Stimulated activated effector memory CD8-positive, alpha-beta T cell treated with anti-CD3 and anti-CD28 coated beads, Interleukin-12 subunit alpha, Interleukin-12 subunit beta, amount 100 ng/mL, for 72 hours (primary cell): Measurements from ENCODE around the gene PTPN6.

ENCODE experiments used
- ATAC-seq: fragments of 150-1000 bp; cut with Tn5 transposase; 2 replicates; pipeline ENCODE4 v1.10.0; 2021
- DNase-seq, 2 donors: peaks; one replicate each; pipeline ENCODE4 v3.0.0; 2021 to 2022; ENCODE audit warnings: low spot score in 2 of 2
- H3K27ac Mint-ChIP-seq: one replicate; pipeline ENCODE4 v1.8.0; 2022; ENCODE audit warnings: mild to moderate bottlenecking, mixed read lengths
- H3K36me3 Mint-ChIP-seq: one replicate; pipeline ENCODE4 v1.8.0; 2022; ENCODE audit warnings: mild to moderate bottlenecking, mixed read lengths
- H3K4me1 Mint-ChIP-seq: one replicate; pipeline ENCODE4 v1.8.0; 2022; ENCODE audit warnings: mixed read lengths
- H3K4me3 Mint-ChIP-seq: one replicate; pipeline ENCODE4 v1.8.0; 2022; ENCODE audit warnings: mild to moderate bottlenecking, mixed read lengths
- H3K9me3 Mint-ChIP-seq: one replicate; pipeline ENCODE4 v1.8.0; 2022; ENCODE audit warnings: mixed read lengths

The PTPN6 gene

DNA sequence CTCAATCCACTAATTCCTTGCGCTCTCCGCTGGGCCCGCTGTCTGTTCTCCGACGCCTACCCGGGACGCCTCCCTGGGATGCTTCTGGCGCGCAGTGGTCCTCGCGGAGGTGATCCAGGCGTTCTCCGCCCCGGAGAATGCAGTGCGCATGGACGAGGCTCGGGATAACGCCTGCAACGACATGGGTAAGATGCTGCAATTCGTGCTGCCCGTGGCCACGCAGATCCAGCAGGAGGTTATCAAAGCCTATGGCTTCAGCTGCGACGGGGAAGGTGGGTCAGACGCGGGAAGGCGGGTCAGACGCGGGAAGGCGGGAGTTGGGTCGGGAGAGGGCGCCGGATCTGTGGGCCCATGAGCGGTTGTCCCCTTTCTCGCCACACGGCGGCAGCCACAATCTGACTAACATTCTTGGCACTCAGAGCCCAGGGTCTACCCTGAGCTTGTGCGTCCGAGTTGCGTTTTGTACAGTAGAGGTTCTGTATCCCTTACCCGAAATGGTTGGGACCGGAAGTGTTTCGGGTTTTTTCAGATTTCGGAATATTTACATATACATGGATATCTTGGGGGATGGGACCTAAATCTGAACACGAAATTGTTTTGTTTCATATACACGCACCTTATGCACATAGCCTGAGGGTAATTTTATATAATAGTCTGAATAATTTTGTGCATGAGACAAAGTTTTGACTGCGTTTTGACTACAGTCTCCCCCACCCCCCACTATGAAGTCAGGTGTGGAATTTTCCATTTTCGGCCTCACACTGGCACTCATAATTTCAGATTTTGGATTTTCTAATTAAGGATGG, 6.6 kb upstream of the PTPN6 start:
- Mint-ChIP-seq H3K36me3 (peaks cover 84% of the 10 kb centered on the region), H3K9me3 (no peaks in the 10 kb centered on the region), H3K4me1 (peaks cover 82% of the 10 kb centered on the region), H3K27ac (peak overlapping the region; percentile 99), H3K4me3 (peak overlapping the region; percentile 80)
- peak; percentile 76 to 94 for DNase-seq
- peak; percentile 72 for ATAC-seq

DNA sequence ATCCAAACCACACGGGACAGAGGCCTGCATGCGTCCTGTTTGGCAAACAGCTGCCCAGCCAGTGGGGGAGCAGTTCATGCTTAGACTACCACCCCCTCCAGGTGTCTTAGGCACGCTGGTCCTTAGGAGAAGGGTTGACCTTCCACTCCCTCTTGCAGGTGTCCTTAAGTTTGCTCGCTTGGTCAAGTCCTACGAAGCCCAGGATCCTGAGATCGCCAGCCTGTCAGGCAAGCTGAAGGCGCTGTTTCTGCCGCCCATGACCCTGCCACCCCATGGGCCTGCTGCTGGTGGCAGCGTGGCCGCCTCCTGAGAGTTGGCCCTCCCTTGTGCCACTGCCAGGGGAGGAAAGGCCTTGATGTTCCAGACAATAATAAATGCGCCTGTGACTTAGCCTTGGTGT, 5.5 kb upstream of the PTPN6 start:
- Mint-ChIP-seq H3K4me3 (peak overlapping the region; percentile 80), H3K9me3 (no peaks in the 10 kb centered on the region), H3K27ac (peak overlapping the region; percentile 99), H3K36me3 (peaks cover 78% of the 10 kb centered on the region), H3K4me1 (peaks cover 85% of the 10 kb centered on the region)
- ATAC-seq (no peak), DNase-seq (no peak)

DNA sequence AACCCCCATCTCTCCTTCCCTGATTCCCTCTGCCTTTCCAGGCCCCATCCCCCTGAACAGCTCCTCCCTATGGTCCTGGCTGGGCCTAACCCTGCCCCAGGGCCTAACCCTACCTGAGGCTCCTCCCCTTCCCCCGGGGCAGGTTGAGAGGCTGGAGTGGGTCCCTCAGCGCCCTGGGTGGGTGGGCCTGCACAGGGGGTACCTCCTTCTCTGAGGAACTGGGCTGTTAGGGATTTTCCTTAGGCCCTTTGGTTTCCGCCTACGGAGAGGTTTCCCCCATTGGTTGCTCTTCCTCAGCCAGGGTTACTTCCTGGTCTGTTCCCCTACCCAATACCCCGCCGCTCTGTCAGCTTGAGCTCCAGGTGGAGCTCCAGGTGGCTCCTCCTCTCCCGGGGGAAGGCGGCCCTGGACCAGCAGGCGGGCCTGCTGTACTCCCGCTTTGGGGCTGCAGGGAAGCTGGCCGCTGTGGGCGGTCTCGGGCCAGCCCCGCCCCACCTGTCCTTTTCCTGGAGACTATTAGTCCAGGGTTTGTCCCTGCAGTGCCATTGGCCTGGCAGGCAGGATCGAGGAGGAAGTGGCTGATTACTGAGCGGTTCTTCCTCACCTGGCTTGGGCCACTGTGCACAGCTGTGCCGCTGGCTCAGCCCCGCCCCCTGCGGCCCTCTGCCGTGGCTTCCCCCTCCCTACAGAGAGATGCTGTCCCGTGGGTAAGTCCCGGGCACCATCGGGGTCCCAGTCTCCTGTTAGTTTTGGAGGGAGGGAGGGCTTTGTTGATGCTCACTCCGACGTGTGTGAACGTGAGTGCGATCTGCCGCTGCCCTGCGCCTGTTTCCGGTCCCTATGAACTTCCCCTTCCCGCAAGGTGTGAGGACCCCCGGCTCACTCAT, 4.9 kb upstream of the PTPN6 start:
- H3K4me1 Mint-ChIP-seq, result peaks cover 87% of the 10 kb centered on the region
- DNase-seq (peak in 1 of 2 donors; percentile 76), ATAC-seq (no peak)
- no peaks in the 10 kb centered on the region for H3K9me3 Mint-ChIP-seq
- H3K4me3 Mint-ChIP-seq, result peak overlapping the region; percentile 80
- H3K27ac Mint-ChIP-seq, result peak overlapping the region; percentile 99
- peaks cover 71% of the 10 kb centered on the region for H3K36me3 Mint-ChIP-seq

DNA sequence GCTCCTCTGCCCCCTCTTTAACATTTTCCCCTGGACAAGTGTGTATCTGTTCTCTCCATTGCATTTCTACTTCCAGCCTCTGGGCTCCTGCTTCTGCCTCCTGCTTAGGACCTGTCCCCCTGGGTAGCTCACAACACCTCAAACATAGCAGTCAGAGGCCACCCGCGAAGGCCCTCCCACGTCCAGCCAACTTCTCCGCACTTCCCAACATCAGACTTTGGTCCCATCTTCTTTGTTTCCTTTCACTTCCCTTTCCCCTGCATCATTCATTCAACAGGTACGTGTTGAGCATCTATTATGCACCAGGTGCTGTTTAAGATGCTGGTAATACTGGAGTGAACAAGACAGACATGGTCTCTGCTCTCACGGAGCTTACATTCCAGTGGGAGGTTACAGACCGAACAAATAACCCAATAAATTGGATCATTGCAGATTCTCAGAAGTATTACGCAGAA, 4.2 kb upstream of the PTPN6 start:
- Mint-ChIP-seq H3K9me3 (no peaks in the 10 kb centered on the region), H3K4me1 (peaks cover 87% of the 10 kb centered on the region), H3K36me3 (peaks cover 71% of the 10 kb centered on the region), H3K27ac (peak overlapping the region; percentile 99), H3K4me3 (peak overlapping the region; percentile 80)
- DNase-seq, result no peak
- no peak for ATAC-seq

DNA sequence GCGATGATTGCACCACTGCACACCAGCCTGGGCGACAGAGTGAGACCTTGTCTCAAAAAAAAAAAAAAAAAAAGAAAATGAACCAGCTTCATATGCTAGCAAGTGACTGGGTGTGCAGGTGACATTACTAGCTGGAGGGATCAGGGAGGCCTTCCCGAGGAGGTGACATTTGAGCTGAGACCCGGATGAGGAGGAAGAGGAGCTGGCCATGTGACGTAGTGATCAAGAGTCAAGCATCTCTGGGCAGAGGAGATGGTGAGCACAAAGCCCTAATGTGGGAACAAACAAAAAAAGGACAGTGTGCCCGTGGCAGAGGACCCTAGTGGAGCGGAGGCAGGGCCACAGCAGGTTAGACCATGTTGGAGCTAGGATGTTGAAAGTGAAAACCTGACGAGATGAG, 3.5 kb upstream of the PTPN6 start:
- Mint-ChIP-seq H3K36me3 (peaks cover 71% of the 10 kb centered on the region), H3K4me1 (peaks cover 81% of the 10 kb centered on the region), H3K4me3 (peak overlapping the region; percentile 80), H3K27ac (peak overlapping the region; percentile 99), H3K9me3 (no peaks in the 10 kb centered on the region)
- ATAC-seq (no peak), DNase-seq (no peak)

DNA sequence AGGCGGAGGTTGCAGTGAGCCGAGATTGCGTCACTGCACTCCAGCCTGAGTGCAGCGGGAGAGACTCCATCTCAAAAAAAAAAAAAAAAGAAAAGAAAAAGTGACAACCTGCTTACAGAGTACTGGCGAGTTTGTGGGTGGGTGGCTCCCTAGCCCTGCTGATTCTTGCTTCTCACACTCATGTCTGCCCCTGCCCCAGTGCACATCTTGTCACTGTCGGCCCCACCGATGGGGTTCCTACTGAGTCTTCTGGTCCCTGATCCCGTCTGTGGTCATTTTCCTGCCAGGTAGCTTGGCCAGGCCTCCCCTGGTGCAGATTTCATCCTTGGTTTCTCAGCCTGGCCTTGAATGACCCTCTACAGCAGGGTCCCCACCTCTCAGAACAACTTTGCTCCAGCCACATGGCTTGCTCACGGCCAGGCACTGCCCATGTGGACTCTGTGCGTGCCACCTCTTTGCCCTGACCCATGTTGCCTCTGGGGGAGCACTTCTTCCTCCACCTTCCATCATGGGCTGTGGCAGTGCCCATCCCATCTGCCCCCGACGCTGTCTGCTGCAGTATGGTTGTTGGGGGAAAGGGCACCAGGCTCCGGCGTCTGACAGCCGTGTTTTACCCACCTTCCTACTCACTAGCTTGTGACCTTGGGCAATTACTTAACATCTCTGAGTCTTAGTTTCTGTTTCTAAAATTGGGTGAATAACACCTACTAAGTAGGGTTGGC, 2.1 kb upstream of the PTPN6 start:
- ATAC-seq (peak; percentile 1), DNase-seq (no peak)
- H3K36me3 Mint-ChIP-seq, result peaks cover 71% of the 10 kb centered on the region
- H3K4me3 Mint-ChIP-seq, result peak overlapping the region; percentile 80
- no peaks in the 10 kb centered on the region for H3K9me3 Mint-ChIP-seq
- H3K27ac Mint-ChIP-seq, result peak overlapping the region; percentile 99
- H3K4me1 Mint-ChIP-seq, result peaks cover 78% of the 10 kb centered on the region

DNA sequence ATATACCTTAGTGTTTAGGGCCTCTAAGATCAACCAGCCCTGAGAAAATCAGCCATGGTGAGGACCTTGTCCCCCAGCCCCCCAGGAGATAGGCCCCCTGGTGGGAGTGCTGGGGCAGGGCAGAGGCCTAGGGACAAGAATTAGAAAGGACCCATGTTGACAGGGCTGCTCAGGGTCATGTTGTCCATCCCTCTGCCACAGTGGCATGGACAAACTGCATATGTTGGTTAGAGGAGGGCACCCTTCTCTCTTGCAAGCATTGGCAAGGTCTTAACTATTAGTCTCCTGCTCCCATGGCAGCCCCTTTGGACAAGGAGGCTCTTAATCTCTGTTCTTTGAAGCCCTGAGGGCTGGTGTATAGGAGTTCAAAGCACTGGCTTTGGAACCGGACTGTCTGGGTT, 755 bp upstream of the PTPN6 start:
- Mint-ChIP-seq H3K27ac (peak overlapping the region; percentile 99), H3K4me3 (peak overlapping the region; percentile 80), H3K9me3 (no peaks in the 10 kb centered on the region), H3K4me1 (peaks cover 81% of the 10 kb centered on the region), H3K36me3 (peaks cover 71% of the 10 kb centered on the region)
- DNase-seq, result peak in 1 of 2 donors; percentile 73
- peak; percentile 27 for ATAC-seq

DNA sequence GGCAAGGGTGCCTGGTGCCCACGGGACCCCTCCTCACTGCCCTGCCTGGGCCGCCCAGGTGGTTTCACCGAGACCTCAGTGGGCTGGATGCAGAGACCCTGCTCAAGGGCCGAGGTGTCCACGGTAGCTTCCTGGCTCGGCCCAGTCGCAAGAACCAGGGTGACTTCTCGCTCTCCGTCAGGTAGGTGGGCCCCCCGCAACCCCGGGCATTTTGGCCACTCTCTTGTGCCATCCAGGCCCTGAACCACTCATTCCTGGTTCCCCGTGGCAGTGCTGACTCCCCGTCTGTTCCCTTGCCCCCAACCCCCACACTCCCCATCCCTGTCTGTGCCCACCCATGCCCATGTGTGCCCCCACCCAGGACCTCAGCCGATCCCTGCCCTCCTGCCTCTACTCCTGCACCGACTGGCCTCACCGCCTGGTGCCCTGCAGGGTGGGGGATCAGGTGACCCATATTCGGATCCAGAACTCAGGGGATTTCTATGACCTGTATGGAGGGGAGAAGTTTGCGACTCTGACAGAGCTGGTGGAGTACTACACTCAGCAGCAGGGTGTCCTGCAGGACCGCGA, 480 bp downstream of the PTPN6 start:
- Mint-ChIP-seq H3K27ac (peak overlapping the region; percentile 99), H3K36me3 (peaks cover 71% of the 10 kb centered on the region), H3K9me3 (no peaks in the 10 kb centered on the region), H3K4me1 (peaks cover 81% of the 10 kb centered on the region), H3K4me3 (peak overlapping the region; percentile 80)
- no peak for ATAC-seq
- DNase-seq, result no peak

DNA sequence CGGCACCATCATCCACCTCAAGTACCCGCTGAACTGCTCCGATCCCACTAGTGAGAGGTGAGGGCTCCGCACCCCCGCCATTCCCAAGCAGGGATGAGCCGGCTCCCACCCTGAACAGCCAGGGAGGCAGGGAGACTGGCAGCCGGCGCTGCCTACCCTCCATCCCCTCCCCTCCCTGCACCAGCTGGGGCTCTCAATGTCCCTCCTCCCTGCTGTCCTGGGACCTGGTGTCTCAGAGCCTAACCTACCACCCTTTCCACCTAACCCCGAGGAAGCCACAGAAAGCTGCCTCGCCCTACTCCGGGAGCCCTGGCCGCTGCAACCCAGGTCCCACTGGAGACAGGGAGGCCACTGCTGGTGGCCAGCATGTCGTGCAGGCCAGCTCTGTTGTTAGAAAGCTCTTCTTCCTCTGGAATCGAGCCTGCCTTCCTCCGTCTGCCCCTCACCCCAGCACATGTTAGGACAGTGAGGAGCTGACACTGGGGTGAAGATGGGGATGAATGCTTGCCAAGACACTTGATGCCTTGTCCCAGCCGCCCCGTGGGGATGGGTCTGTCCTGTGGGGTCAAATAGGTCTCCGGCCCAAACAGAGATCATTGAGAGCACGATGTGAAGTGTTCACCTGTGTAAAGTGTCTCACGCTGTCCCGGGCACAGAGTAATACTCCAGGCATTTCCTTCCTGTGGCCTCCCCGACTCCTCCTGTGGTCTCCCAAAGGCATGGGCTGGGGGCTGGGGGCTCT, 1.1 kb downstream of the PTPN6 start:
- Mint-ChIP-seq H3K4me1 (peaks cover 81% of the 10 kb centered on the region), H3K4me3 (peak overlapping the region; percentile 80), H3K9me3 (no peaks in the 10 kb centered on the region), H3K27ac (peak overlapping the region; percentile 99), H3K36me3 (peaks cover 71% of the 10 kb centered on the region)
- ATAC-seq, result no peak
- no peak for DNase-seq

DNA sequence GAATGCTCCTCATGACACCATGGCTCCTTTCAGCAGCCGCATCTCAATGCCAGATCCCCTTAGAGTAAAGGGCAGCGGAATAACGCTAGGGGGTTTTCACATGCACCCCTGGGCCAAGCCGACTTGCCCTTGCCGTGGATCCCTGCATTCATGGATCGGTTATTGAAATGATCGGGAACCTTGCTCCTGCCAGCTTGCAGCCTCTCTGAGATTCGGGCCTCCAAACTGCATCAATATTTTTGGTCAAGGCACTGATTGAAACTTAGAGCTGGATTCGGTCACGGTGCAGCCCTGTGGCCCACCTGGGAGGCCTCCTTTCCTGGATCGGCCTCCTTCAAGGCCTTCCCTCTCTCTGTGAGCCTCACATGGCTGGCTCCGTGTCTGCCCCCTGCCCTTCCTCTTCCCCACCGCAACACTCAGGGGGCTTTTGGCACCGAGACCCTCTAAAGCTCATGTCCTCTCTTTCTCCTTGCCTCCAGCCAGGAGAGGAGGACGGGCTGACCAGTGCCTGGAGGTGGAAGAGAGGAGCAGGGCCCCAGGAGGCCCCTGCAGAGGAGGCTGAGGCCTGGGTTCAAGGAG, 1.8 kb downstream of the PTPN6 start:
- DNase-seq, result peak in 1 of 2 donors; percentile 70
- Mint-ChIP-seq H3K4me3 (peak overlapping the region; percentile 80), H3K36me3 (peaks cover 75% of the 10 kb centered on the region), H3K4me1 (peaks cover 81% of the 10 kb centered on the region), H3K27ac (peak overlapping the region; percentile 99), H3K9me3 (no peaks in the 10 kb centered on the region)
- no peak for ATAC-seq

DNA sequence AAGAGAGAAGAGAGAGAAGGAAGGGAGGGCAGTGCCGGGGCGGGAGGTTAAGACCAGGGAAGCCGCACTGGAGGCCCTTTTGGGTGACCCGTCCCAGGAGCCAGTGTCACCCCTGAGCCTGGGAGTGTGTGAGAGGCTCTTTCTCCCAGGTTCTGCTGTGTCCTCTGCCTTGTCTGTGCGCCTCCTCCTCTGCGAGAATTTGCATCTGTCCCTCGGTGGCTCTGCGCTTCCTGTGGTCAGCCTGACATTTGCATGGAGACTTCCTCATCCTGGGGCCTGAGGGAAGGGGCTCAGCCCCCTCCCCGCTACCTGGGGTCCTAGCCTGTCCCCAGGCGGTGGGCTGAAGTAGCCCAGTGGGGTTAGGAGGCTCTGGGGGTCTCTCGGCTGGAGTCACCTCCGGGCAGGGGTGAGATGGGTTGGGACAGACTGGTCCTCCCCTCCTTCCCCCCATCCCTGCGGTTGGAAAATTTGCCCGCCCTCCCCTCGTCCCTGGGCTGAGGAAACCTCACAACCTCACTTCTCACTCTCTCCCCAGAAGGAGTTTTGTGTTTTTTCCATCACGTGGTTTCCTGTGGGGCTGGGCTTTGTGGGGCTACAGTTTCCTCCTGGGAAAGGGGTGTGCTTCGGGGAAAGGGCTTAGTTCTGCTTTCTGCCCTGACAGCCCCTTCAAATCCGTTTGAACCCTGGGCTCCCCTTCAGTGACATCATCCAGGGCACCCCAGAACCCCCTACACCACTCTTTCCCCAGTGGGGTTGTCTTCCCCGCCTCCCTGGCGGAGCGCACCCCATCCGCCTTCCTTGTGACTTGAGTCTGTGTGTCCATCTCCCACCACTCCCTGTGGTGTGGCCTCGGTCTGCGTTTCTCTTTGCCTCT, 2.5 kb downstream of the PTPN6 start:
- Mint-ChIP-seq H3K4me3 (peak overlapping the region; percentile 80), H3K4me1 (peaks cover 81% of the 10 kb centered on the region), H3K36me3 (peaks cover 82% of the 10 kb centered on the region), H3K27ac (peak overlapping the region; percentile 99), H3K9me3 (no peaks in the 10 kb centered on the region)
- DNase-seq (peak; percentile 62 to 90), ATAC-seq (peak; percentile 48)

DNA sequence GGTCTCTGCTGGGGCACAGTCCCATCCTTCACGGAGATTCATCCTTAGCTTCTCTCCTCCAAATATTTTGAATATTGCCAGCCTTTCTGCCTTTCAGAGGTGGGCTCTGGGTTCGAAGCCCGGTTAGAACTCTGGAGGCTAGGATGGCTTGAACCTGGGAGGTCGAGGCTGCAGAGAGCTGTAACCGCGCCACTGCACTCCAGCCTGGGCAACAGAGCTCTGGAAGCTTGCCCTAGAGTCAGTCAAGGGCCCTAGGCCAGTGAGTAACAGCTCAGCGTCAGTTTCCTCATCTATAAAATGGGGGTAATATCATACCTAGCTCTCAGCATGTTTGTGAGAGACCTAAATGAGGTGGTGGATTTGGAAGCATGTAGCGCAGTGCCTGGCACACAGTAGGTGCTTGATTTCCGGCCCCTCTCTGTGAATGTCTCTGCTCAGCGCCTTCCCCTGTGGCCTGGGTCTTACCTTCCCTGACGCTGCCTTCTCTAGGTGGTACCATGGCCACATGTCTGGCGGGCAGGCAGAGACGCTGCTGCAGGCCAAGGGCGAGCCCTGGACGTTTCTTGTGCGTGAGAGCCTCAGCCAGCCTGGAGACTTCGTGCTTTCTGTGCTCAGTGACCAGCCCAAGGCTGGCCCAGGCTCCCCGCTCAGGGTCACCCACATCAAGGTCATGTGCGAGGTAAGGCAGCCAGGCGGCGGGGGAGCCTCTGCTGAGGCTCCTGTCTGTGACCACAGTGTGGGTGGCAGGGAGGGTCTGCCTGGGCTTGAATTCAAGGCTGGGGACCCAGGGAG, 3.4 kb downstream of the PTPN6 start:
- Mint-ChIP-seq H3K4me1 (peaks cover 81% of the 10 kb centered on the region), H3K36me3 (peaks cover 85% of the 10 kb centered on the region), H3K9me3 (no peaks in the 10 kb centered on the region), H3K4me3 (peak overlapping the region; percentile 80), H3K27ac (peak overlapping the region; percentile 99)
- DNase-seq, result no peak
- ATAC-seq, result no peak
